Measurements from ENCODE around the gene WDR37.
"Not testable (repeated sequence)": the region's sequence is repeated elsewhere in the genome, so short reads cannot be mapped to it uniquely, and the experiment has no call there.

WDR37 gene

GRCh38 chr10:1109795-1110673, 53.8 kb downstream of the WDR37 start:
- no peaks in the 10 kb centered on the region for H3K4me1 Mint-ChIP-seq (ENCODE audit: low read depth)

DNA sequence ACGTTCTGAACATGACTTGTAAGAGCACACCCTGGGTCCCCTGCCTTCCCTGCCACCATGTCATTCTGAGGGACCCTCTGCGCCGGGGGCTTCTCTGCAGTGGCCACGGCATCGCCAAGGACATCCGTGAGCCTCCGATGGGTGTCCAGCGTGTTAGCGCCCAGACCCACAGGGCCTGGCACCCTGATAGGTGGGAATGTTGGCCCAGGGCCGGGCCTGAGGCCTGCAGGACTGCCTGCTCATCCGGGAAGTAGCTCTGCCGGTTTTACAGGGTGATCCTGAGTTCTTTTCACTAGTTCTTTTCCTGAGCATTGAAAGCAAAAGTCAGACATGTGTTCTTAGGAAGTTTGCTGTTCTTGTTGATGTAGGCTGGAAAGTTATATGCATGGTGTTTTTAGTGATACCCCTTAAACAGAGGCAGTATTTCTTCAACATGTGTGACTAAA, 54.5 kb downstream of the WDR37 start:
- H3K4me1 Mint-ChIP-seq (ENCODE audit: low read depth): no peaks in the 10 kb centered on the region
- no peaks in the 10 kb centered on the region for H3K27me3 Mint-ChIP-seq
- H3K4me3 Mint-ChIP-seq: no peak overlapping the region
- intact Hi-C loops (cut with micrococcal nuclease): no loop called here
- H3K27ac Mint-ChIP-seq: no peak overlapping the region
- H3K9me3 Mint-ChIP-seq: no peaks in the 10 kb centered on the region
- no peaks in the 10 kb centered on the region for H3K36me3 Mint-ChIP-seq (ENCODE audit: low read depth)

More at GRCh38 chr10:1109795-1110673, 53.8 kb downstream of the WDR37 start:
- H3K27me3 Mint-ChIP-seq: no peaks in the 10 kb centered on the region
- intact Hi-C loops (cut with micrococcal nuclease): no loop called here
- no peak overlapping the region for H3K27ac Mint-ChIP-seq
- H3K4me3 Mint-ChIP-seq: no peak overlapping the region
- no peaks in the 10 kb centered on the region for H3K9me3 Mint-ChIP-seq
- no peaks in the 10 kb centered on the region for H3K36me3 Mint-ChIP-seq (ENCODE audit: low read depth)

GRCh38 chr10:1114315-1114714, 58.1 kb downstream of the WDR37 start:
- Mint-ChIP-seq H3K36me3 (ENCODE audit: low read depth) (no peaks in the 10 kb centered on the region), H3K4me1 (ENCODE audit: low read depth) (no peaks in the 10 kb centered on the region), H3K9me3 (no peaks in the 10 kb centered on the region), H3K27me3 (no peaks in the 10 kb centered on the region), H3K27ac (no peak overlapping the region), H3K4me3 (no peak overlapping the region)
- intact Hi-C loops (cut with micrococcal nuclease): no loop called here

GRCh38 chr10:1114719-1115606, 58.8 kb downstream of the WDR37 start:
- Mint-ChIP-seq H3K9me3 (no peaks in the 10 kb centered on the region), H3K4me1 (ENCODE audit: low read depth) (no peaks in the 10 kb centered on the region), H3K4me3 (no peak overlapping the region), H3K27me3 (no peaks in the 10 kb centered on the region), H3K36me3 (ENCODE audit: low read depth) (no peaks in the 10 kb centered on the region), H3K27ac (no peak overlapping the region)
- intact Hi-C loops (cut with micrococcal nuclease): no loop called here

DNA sequence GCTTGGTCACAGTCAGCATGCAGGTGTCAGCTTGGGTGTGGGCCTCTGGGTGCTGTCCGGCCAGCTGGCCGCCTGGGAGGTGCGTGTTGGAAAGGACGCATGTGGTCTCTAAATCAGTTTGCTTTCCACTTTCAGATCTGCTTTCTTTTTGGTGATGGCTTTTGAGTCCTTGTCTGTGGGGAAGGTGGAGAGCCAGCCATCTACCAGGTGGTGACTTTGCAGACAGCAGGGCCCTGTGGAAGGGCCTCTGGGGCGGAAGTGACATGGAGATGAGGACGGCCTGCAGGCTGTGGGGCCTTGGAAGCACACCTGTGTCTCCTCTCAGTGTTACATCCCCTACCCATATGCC, 59.4 kb downstream of the WDR37 start:
- no peak overlapping the region for H3K4me3 Mint-ChIP-seq
- no peaks in the 10 kb centered on the region for H3K4me1 Mint-ChIP-seq (ENCODE audit: low read depth)
- no peaks in the 10 kb centered on the region for H3K27me3 Mint-ChIP-seq
- H3K27ac Mint-ChIP-seq: no peak overlapping the region
- no peaks in the 10 kb centered on the region for H3K9me3 Mint-ChIP-seq
- intact Hi-C loops (cut with micrococcal nuclease): no loop called here
- no peaks in the 10 kb centered on the region for H3K36me3 Mint-ChIP-seq (ENCODE audit: low read depth)

- Mint-ChIP-seq H3K27ac (no peak overlapping the region), H3K4me1 (ENCODE audit: low read depth) (no peaks in the 10 kb centered on the region), H3K36me3 (ENCODE audit: low read depth) (no peaks in the 10 kb centered on the region), H3K9me3 (no peaks in the 10 kb centered on the region), H3K27me3 (no peaks in the 10 kb centered on the region), H3K4me3 (no peak overlapping the region)
- intact Hi-C loops (cut with micrococcal nuclease): no loop called here
Observed at GRCh38 chr10:1116051-1116450, 59.9 kb downstream of the WDR37 start.

DNA sequence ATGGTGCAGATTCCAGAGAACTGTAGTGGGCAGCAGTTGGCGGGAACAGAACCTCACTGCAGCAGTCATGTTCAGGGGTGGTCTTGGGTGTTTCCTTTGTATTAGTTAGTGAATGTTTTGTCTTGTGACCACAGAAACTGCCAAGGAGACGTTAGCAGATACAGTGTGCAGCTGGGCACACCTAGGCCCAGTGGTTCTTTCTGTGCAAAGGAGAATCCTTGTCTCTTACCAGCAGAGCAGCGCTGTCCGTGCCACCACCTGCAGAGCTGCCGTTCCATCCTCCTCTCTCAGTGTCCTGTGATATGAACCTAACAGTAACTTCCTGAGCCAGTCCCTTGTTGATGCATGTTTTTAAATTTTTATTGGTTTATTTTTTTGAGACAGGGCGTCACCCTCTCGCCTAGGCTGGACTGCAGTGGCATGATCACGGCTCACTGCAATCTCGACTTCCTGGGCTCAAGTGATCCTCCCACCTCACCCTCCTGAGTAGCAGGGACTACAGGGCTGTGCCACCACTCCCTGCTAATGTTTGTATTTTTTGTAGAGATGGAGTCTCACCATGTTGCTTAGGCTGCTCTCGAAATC, 60.6 kb downstream of the WDR37 start:
- intact Hi-C loops (cut with micrococcal nuclease): no loop called here
- Mint-ChIP-seq H3K4me3 (no peak overlapping the region), H3K4me1 (ENCODE audit: low read depth) (no peaks in the 10 kb centered on the region), H3K9me3 (no peaks in the 10 kb centered on the region), H3K27me3 (no peaks in the 10 kb centered on the region), H3K36me3 (ENCODE audit: low read depth) (no peaks in the 10 kb centered on the region), H3K27ac (no peak overlapping the region)

DNA sequence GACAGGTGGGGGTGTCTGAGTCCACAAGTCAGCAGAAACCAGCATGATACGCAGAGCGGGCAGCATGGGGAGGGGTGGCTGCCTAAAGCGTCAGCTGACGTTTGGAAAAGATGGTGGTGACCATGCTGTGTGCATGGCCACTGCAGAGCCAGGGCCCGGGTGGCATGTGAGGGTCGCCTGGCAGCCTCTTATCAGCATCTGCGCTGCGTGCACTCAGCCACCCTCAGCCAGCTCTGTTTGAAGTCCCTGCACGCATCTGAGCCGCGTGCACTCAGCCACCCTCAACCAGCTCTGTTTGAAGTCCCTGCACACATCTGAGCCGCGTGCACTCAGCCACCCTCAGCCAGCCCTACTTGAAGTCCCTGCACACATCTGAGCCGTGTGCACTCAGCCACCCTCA, 61.5 kb downstream of the WDR37 start:
- Mint-ChIP-seq H3K27ac (no peak overlapping the region), H3K4me1 (ENCODE audit: low read depth) (peaks cover 8% of the 10 kb centered on the region), H3K27me3 (no peaks in the 10 kb centered on the region), H3K36me3 (ENCODE audit: low read depth) (no peaks in the 10 kb centered on the region), H3K9me3 (no peaks in the 10 kb centered on the region), H3K4me3 (no peak overlapping the region)
- intact Hi-C loops (cut with micrococcal nuclease): no loop called here

DNA sequence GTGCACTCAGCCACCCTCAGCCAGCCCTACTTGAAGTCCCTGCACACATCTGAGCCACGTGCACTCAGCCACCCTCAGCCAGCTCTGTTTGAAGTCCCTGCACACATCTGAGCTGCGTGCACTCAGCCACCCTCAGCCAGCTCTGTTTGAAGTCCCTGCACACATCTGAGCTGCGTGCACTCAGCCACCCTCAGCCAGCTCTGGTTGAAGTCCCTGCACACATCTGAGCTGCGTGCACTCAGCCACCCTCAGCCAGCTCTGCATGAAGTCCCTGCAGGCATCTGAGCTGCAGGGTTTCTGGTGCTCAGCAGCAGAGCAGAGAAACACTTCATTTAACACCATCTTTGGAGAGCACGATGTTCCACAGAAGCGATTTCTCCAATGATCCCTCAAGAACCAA, 62.1 kb downstream of the WDR37 start:
- H3K27ac Mint-ChIP-seq; intact Hi-C loops (cut with micrococcal nuclease); H3K27me3 Mint-ChIP-seq; H3K36me3 Mint-ChIP-seq (ENCODE audit: low read depth); H3K9me3 Mint-ChIP-seq; H3K4me3 Mint-ChIP-seq: not testable (repeated sequence)
- H3K4me1 Mint-ChIP-seq (ENCODE audit: low read depth): peaks cover 15% of the 10 kb centered on the region

DNA sequence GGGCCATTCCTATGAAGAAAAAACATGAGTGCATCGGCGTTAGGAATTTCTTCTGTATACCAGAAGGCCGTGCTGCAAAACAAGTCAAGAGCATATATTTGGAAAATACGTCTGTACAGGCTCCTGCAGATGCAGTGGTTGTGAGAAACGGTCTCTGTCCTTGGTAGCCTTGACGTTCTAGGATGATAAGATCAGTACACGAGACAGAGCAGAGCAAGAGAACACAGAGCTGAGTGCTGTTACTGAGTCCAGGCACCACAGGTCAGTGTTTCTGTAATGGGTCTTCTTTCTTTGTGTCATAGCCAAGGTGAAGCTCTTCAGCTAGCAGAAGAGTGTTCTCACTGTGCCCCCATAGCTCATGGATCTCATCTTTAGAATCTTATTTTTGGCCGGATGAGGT, 62.8 kb downstream of the WDR37 start:
- H3K9me3 Mint-ChIP-seq: no peaks in the 10 kb centered on the region
- no peaks in the 10 kb centered on the region for H3K27me3 Mint-ChIP-seq
- intact Hi-C loops (cut with micrococcal nuclease): no loop called here
- H3K36me3 Mint-ChIP-seq (ENCODE audit: low read depth): peaks cover 9% of the 10 kb centered on the region
- H3K27ac Mint-ChIP-seq: no peak overlapping the region
- no peak overlapping the region for H3K4me3 Mint-ChIP-seq
- peaks cover 20% of the 10 kb centered on the region for H3K4me1 Mint-ChIP-seq (ENCODE audit: low read depth)

DNA sequence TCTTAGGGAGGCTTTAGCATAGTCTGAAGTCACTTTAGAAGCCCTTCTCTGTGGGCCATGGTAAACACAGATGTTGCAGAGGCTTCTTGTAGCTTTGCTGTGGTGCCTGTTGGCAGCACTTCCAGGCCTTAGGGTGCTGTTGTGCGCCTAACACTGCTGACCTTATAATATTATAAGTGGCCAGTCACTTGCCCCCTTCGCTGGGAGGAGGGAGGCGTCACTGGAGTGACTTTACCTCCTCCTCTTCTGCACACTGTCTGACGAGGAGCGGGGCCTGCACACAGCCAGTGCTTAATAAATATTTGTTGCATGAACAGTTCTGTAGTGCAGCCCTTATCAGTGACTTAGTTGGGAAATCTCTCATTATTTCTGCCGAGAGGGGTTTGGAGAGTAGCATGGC, 63.3 kb downstream of the WDR37 start:
- Mint-ChIP-seq H3K4me1 (ENCODE audit: low read depth) (peaks cover 20% of the 10 kb centered on the region), H3K4me3 (no peak overlapping the region), H3K36me3 (ENCODE audit: low read depth) (peaks cover 14% of the 10 kb centered on the region), H3K9me3 (no peaks in the 10 kb centered on the region), H3K27ac (no peak overlapping the region), H3K27me3 (no peaks in the 10 kb centered on the region)
- intact Hi-C loops (cut with micrococcal nuclease): no loop called here

DNA sequence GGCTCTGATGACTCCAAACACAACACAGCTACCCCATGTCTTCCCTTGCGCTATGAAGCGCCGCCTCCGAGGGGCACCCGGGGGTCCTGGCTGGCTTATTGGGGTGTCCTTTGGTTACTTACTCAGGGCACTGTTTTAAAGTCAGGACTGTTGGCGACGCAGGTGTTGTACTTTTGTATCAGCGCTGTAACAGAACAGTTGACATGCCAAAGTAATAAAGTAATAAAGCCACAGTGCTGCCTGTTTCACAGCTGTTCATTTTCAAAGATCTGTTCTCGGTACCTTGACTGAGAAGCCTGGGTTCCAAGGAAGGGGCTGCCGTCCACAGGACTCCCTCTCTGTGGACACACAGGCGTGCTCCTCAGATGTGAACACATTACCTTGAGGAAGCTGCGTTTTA, 64.1 kb downstream of the WDR37 start:
- H3K9me3 Mint-ChIP-seq: no peaks in the 10 kb centered on the region
- H3K4me1 Mint-ChIP-seq (ENCODE audit: low read depth): peaks cover 20% of the 10 kb centered on the region
- no peaks in the 10 kb centered on the region for H3K27me3 Mint-ChIP-seq
- intact Hi-C loops (cut with micrococcal nuclease): no loop called here
- no peak overlapping the region for H3K4me3 Mint-ChIP-seq
- H3K36me3 Mint-ChIP-seq (ENCODE audit: low read depth): peaks cover 22% of the 10 kb centered on the region
- no peak overlapping the region for H3K27ac Mint-ChIP-seq

GRCh38 chr10:1120801-1121211, 64.6 kb downstream of the WDR37 start:
- no peaks in the 10 kb centered on the region for H3K9me3 Mint-ChIP-seq
- H3K4me3 Mint-ChIP-seq: no peak overlapping the region
- H3K4me1 Mint-ChIP-seq (ENCODE audit: low read depth): peaks cover 20% of the 10 kb centered on the region
- intact Hi-C loops (cut with micrococcal nuclease): no loop called here
- H3K27me3 Mint-ChIP-seq: no peaks in the 10 kb centered on the region
- H3K27ac Mint-ChIP-seq: no peak overlapping the region
- H3K36me3 Mint-ChIP-seq (ENCODE audit: low read depth): peaks cover 27% of the 10 kb centered on the region

All from dendritic cell treated with granulocyte-macrophage colony-stimulating factor and Interleukin-4, amounts not matched to agents 40 ng/mL and 50 ng/mL, for 4 days (primary cell).